ENCODE results near the gene KCNIP3.
"Not testable (repeated sequence)": the region's sequence is repeated elsewhere in the genome, so short reads cannot be mapped to it uniquely, and the experiment has no call there.

KCNIP3 gene

GRCh38 chr2:95348609-95349567 lies 51.7 kb downstream of the KCNIP3 start:
- no peak for DNase-seq (ENCODE audit: low read depth in 2 of 2)

GRCh38 chr2:95349568-95350322 lies 52.6 kb downstream of the KCNIP3 start:
- DNase-seq (ENCODE audit: low read depth in 2 of 2) = no peak

GRCh38 chr2:95350368-95350767 lies 53.2 kb downstream of the KCNIP3 start:
- DNase-seq (ENCODE audit: low read depth in 2 of 2) = no peak

GRCh38 chr2:95350774-95351597 lies 53.8 kb downstream of the KCNIP3 start:
- no peak for DNase-seq (ENCODE audit: low read depth in 2 of 2)

GRCh38 chr2:95351598-95351915 lies 54.4 kb downstream of the KCNIP3 start:
- DNase-seq (ENCODE audit: low read depth in 2 of 2) = no peak

- DNase-seq (ENCODE audit: low read depth in 2 of 2) = no peak
These were observed 55.3 kb downstream of the KCNIP3 start for GRCh38 chr2:95352310-95353054.

GRCh38 chr2:95353055-95353575 lies 56.0 kb downstream of the KCNIP3 start:
- no peak for DNase-seq (ENCODE audit: low read depth in 2 of 2)

- no peak for DNase-seq (ENCODE audit: low read depth in 2 of 2)
These were observed 56.7 kb downstream of the KCNIP3 start for GRCh38 chr2:95353613-95354468.

GRCh38 chr2:95354469-95354901 lies 57.3 kb downstream of the KCNIP3 start:
- DNase-seq (ENCODE audit: low read depth in 2 of 2) = no peak

GRCh38 chr2:95354925-95355324 lies 57.8 kb downstream of the KCNIP3 start:
- no peak for DNase-seq (ENCODE audit: low read depth in 2 of 2)

- DNase-seq (ENCODE audit: low read depth in 2 of 2) = not testable (repeated sequence)
These were observed 58.3 kb downstream of the KCNIP3 start for GRCh38 chr2:95355486-95355885.

GRCh38 chr2:95356821-95357700 lies 59.9 kb downstream of the KCNIP3 start:
- no peak for DNase-seq (ENCODE audit: low read depth in 2 of 2)

GRCh38 chr2:95357717-95358280 lies 60.7 kb downstream of the KCNIP3 start:
- DNase-seq (ENCODE audit: low read depth in 2 of 2) = no peak

GRCh38 chr2:95359031-95359430 lies 61.9 kb downstream of the KCNIP3 start:
- no peak for DNase-seq (ENCODE audit: low read depth in 2 of 2)

GRCh38 chr2:95359501-95359930 lies 62.4 kb downstream of the KCNIP3 start:
- DNase-seq (ENCODE audit: low read depth in 2 of 2) = no peak

GRCh38 chr2:95361216-95361980 lies 64.3 kb downstream of the KCNIP3 start:
- no peak for DNase-seq (ENCODE audit: low read depth in 2 of 2)

GRCh38 chr2:95362486-95362885 lies 65.3 kb downstream of the KCNIP3 start:
- no peak for DNase-seq (ENCODE audit: low read depth in 2 of 2)

GRCh38 chr2:95366514-95366913 lies 69.4 kb downstream of the KCNIP3 start:
- DNase-seq (ENCODE audit: low read depth in 2 of 2) = no peak

Data from stimulated activated CD4-positive, alpha-beta T cell treated with anti-CD3 and anti-CD28 coated beads, Interleukin-12 subunit alpha, Interleukin-12 subunit beta, amount 100 ng/mL, for 24 hours (primary cell).